Fibroblast of pulmonary artery (primary cell): ENCODE data around the gene SHH.

Source experiments
- DNase-seq: peaks from one replicate; pipeline ENCODE4 v3.0.0-alpha.2; 2010; ENCODE audit warnings: low read depth
- H3K4me3 ChIP-seq: replicated peaks from 2 replicates; pipeline ENCODE4 v1.5.1; 2011; ENCODE audit warnings: low read depth, mild to moderate bottlenecking, control low read depth, low read length, moderate library complexity
- CTCF ChIP-seq: IDR thresholded peaks from 2 replicates; pipeline ENCODE4 v1.5.1; 2011; ENCODE audit warnings: mild to moderate bottlenecking, control low read depth, low read length, inconsistent platforms; ENCODE audit errors: missing control alignments

SHH gene

GRCh38 chr7:155766966-155767916 lies 45.0 kb downstream of the SHH start:
- DNase-seq, result no peak
- no peak for TF ChIP-seq CTCF

GRCh38 chr7:155766386-155766785 lies 45.9 kb downstream of the SHH start:
- no peak for TF ChIP-seq CTCF
- no peak overlapping the region for H3K4me3 ChIP-seq
- no peak for DNase-seq

More at GRCh38 chr7:155766966-155767916, 45.0 kb downstream of the SHH start:
- no peak overlapping the region for H3K4me3 ChIP-seq

DNA sequence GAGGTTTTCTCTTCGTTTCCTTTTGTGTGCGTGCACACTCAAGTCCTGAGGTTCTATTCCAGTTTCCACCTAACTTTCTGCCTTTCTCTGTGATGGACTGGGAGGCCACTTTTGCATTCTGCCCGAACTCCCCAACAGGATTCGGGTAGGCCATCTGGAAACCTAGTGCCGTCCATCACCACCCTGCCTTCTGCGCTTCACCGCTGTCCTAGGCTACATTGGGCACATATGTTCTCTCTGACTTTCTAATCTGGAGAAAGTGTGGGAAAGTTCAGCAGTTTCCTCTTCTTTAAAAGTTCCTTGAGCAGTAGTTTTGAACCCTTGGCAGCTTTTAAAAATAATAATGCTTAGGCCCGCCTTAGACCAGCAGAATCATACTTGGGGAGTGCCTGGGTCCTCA lies 46.8 kb downstream of the SHH start:
- TF ChIP-seq CTCF, result no peak

DNA sequence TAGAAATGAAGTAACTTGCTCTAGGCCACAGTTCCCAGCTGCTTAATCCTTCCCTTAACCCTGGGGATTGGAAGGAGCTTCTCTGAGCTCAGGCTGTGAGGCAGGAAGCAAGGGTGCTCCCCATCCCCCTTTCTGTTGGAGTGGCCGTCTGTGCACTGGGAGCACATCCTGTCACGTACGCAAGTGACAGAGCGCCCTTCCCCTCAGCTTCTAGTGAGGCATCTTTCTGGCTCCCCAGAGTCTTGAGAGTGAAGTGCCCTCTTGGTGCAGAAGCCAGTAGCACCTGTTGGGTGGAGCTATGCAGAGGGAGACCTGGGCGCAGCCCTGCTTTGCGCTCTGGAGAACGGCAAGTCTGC lies 47.8 kb downstream of the SHH start:
- no peak overlapping the region for H3K4me3 ChIP-seq
- no peak for DNase-seq

More for the DNA sequence above, 46.8 kb downstream of the SHH start:
- DNase-seq, result no peak
- H3K4me3 ChIP-seq, result no peak overlapping the region

DNA sequence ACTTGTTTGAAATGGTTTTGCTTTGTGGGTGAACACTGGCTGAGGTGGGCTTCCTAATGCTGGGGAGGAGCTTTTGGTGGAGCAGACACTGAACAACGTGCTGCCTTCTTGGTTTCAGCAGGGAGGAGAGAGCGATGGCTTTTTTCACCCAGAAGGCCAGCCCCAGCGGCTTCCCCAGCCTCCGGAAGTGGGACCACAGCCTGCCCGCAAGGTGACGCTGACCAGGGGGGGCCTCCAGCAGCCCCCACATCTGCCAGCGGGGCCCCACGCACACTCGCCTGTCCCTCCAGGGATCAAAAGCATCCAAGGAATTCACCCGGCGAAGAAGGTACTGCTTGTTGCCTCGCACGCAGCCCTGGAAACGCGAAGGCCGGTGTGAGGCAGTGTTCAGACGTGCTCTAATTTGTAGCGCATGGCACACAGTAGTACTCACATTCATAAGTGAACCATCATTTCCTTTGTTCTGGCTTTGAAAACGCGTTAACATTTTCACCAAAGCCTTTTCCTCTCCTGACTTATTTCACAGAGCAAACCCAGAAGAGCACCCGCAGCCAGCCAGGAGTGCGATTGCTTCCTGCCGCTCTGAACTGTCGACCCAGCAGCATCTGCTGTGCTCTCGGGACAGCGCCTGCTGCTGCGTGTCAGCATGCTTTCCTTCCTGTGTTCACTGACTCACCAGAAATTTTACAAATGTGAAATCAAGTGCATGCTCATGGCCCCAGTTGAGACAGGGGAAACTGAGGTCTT lies 48.4 kb downstream of the SHH start:
- DNase-seq, result peak; percentile 50
- no peak overlapping the region for H3K4me3 ChIP-seq
- TF ChIP-seq CTCF, result no peak

More for the DNA sequence above, 47.8 kb downstream of the SHH start:
- no peak for TF ChIP-seq CTCF

DNA sequence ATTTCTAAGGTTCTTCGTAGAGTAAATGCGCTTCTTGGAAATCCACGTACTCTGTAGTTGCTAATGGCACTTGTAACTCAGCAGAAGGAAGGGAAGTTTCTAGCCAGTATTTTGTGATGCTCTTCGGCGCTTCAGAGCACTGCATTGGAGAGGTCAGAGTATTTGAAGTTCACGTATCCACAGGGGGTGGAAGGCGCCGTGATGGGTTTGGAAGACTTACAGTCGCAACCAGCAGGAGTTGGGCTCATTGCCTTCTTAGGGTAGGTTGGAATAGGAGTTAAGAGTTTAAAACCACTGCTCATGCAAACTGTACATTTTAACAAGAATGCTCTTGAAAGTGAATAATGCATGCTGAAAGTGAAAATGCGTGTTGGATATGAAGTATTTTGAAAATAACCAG lies 49.1 kb downstream of the SHH start:
- no peak overlapping the region for H3K4me3 ChIP-seq
- no peak for DNase-seq
- TF ChIP-seq CTCF, result no peak
